Measurements from ENCODE around the gene MTRFR.

- TF ChIP-seq, protein P1, sequence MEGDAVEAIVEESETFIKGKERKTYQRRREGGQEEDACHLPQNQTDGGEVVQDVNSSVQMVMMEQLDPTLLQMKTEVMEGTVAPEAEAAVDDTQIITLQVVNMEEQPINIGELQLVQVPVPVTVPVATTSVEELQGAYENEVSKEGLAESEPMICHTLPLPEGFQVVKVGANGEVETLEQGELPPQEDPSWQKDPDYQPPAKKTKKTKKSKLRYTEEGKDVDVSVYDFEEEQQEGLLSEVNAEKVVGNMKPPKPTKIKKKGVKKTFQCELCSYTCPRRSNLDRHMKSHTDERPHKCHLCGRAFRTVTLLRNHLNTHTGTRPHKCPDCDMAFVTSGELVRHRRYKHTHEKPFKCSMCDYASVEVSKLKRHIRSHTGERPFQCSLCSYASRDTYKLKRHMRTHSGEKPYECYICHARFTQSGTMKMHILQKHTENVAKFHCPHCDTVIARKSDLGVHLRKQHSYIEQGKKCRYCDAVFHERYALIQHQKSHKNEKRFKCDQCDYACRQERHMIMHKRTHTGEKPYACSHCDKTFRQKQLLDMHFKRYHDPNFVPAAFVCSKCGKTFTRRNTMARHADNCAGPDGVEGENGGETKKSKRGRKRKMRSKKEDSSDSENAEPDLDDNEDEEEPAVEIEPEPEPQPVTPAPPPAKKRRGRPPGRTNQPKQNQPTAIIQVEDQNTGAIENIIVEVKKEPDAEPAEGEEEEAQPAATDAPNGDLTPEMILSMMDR (IDR thresholded peaks at IDR 0.05; ENCODE audit: low read length) = no peak
- no peak for TF ChIP-seq EZH2 (optimal IDR thresholded peaks at IDR 0.05; ENCODE audit: low read depth, low read length)
Observed at GRCh38 chr12:123238330-123238682, 5.1 kb downstream of the MTRFR start.
